Endothelial cell of umbilical vein (primary cell): ENCODE measurements around the gene SLC39A11.

Experiments used
- CTCF ChIP-seq, 2 donors: IDR thresholded peaks; 1 replicate in 1 of 2; 2 replicates in 1 of 2; pipeline ENCODE4 v1.5.1; 2011; ENCODE audit warnings: low read length in 2 of 2, mild to moderate bottlenecking in 2 of 2, moderate library complexity in 2 of 2, control low read depth in 1 of 2, inconsistent platforms in 1 of 2, low read depth in 1 of 2; ENCODE audit not compliant: insufficient read depth in 1 of 2; ENCODE audit errors: extremely low read depth in 1 of 2
- EZH2 ChIP-seq: IDR thresholded peaks from 2 replicates; pipeline ENCODE4 v1.6.1; 2012; ENCODE audit warnings: borderline replicate concordance, low read depth, mild to moderate bottlenecking, moderate library complexity, low read length, inconsistent platforms; ENCODE audit not compliant: severe bottlenecking
- MYC ChIP-seq: IDR thresholded peaks from one replicate; pipeline ENCODE4 v1.6.1; 2011; ENCODE audit warnings: mild to moderate bottlenecking, low read depth, low read length
- POLR2A ChIP-seq: IDR thresholded peaks from 2 replicates; pipeline ENCODE4 v1.6.1; 2012; ENCODE audit warnings: low read depth, mild to moderate bottlenecking, control low read depth, low read length

- TF ChIP-seq MYC = no peak
- TF ChIP-seq CTCF (IDR thresholded peaks at IDR 0.05; ENCODE audit: extremely low read depth in 1 of 2, insufficient read depth in 1 of 2, low read depth in 1 of 2, low read length in 2 of 2) = no peak
- TF ChIP-seq POLR2A = no peak
- TF ChIP-seq EZH2 = no peak
Observed at GRCh38 chr17:72600934-72601333, 491.6 kb downstream of the SLC39A11 start.
